Gastrocnemius medialis (tissue), 4 donors: ENCODE results near the gene DNAJC5G.

ENCODE experiments used
- CTCF ChIP-seq, 5 experiments: fragments of 450-650 bp in 3 of 5; fragments of 200-600 bp in 2 of 5; sonication (generic) in 2 of 5; IDR thresholded peaks in 4 of 5; conservative IDR thresholded peaks in 1 of 5; 1 replicate in 4 of 5; 2 replicates in 1 of 5; pipeline ENCODE4 v1.5.1; 2016 to 2019; ENCODE audit warnings: antibody characterized with exemption in 5 of 5, mild to moderate bottlenecking in 3 of 5, moderate library complexity in 3 of 5
- POLR2A ChIP-seq, 2 donors: fragments of 450-650 bp; IDR thresholded peaks; one replicate each; pipeline ENCODE4 v1.6.1; 2017; ENCODE audit warnings: antibody characterized with exemption in 2 of 2, mild to moderate bottlenecking in 2 of 2, moderate library complexity in 2 of 2

DNA sequence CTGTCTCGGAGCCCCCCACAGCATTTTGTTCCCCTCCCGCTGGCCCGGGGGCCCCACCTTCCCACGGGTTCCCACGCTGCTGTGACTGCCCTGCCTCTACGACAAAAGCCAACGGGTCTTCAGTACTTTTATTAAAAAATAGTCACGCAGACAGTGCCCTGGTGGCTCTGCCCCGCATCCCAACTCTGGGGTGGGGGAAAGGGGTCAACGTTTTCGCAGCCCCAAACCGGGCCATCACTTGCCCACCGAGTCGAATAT is 32.0 kb downstream of the DNAJC5G start:
- TF ChIP-seq CTCF (IDR thresholded peaks at IDR 0.05 in 4 of 5, conservative IDR thresholded peaks at IDR 0.05 in 1 of 5) (no peak), POLR2A (IDR thresholded peaks at IDR 0.05) (no peak)
